Measurements from ENCODE around the gene HOXD11. TPM values are rescaled to one million over a fixed set of nuclear protein-coding genes. Genes with fewer than 3 reads are reported as not detected.

HOXD11 gene
- polyA plus RNA-seq, 1 donor from 2014 or later, result not detected

Small RNA genes lying within 50 kb of the gene (small RNA-seq; reads per million reads assigned to genes)
- gene MIR10B, result 5.3 to 10.0 (median 7.2) reads per million in 3 experiments

Other genes starting within 250 kb of the HOXD11 start
- gene LNPK, start 105.0 kb upstream of the HOXD11 start, polyA plus RNA-seq, result 46.7 and 48.8 TPM in 2 replicates
- gene EVX2, start 23.3 kb upstream of the HOXD11 start, polyA plus RNA-seq, result not detected in 2 replicates
- gene HOXD13, start 14.6 kb upstream of the HOXD11 start, polyA plus RNA-seq, result not detected in 2 replicates
- not detected in 2 replicates for gene HOXD12, start 7.5 kb upstream of the HOXD11 start, polyA plus RNA-seq
- not detected in 2 replicates for gene HOXD10, start 9.5 kb downstream of the HOXD11 start, polyA plus RNA-seq
- not detected in 2 replicates for gene HOXD9, start 15.4 kb downstream of the HOXD11 start, polyA plus RNA-seq
- gene HOXD8, start 22.4 kb downstream of the HOXD11 start, polyA plus RNA-seq, result not detected in 2 replicates
- gene HOXD4, start 44.3 kb downstream of the HOXD11 start, polyA plus RNA-seq, result not detected in 2 replicates
- not detected in 2 replicates for gene HOXD3, start 50.0 kb downstream of the HOXD11 start, polyA plus RNA-seq
- not detected in 2 replicates for gene HOXD1, start 81.4 kb downstream of the HOXD11 start, polyA plus RNA-seq
- 99.0 and 128 TPM in 2 replicates for gene MTX2, start 162.2 kb downstream of the HOXD11 start, polyA plus RNA-seq